DOHH2 (cell line): ENCODE results near the gene CCDC78.

Source experiments
- H3F3A ChIP-seq: fragments of 200-600 bp; sonication (generic), shearing (Covaris generic); 2 replicates; pipeline ENCODE4 v1.6.0; 2016; ENCODE audit warnings: antibody characterized with exemption, mild to moderate bottlenecking; ENCODE audit not compliant: control insufficient read depth, insufficient read depth
- H3K27ac ChIP-seq: fragments of 200-600 bp; sonication (generic); 2 replicates; pipeline ENCODE4 v1.5.1; 2014; ENCODE audit warnings: low read depth, mild to moderate bottlenecking, low read length, moderate library complexity
- H3K27me3 ChIP-seq: fragments of 200-600 bp; sonication (generic); 2 replicates; pipeline ENCODE4 v1.6.1; 2014; ENCODE audit warnings: mild to moderate bottlenecking, low read length, mixed read lengths; ENCODE audit not compliant: control insufficient read depth
- H3K36me3 ChIP-seq: fragments of 200-600 bp; sonication (generic); 2 replicates; pipeline ENCODE4 v1.6.1; 2014; ENCODE audit warnings: mild to moderate bottlenecking, low read length, moderate library complexity, mixed read lengths; ENCODE audit not compliant: control insufficient read depth
- H3K4me1 ChIP-seq: fragments of 200-600 bp; sonication (generic); 2 replicates; pipeline ENCODE4 v1.6.1; 2014; ENCODE audit warnings: mild to moderate bottlenecking, low read length, mixed read lengths; ENCODE audit not compliant: control insufficient read depth
- H3K4me2 ChIP-seq: fragments of 200-600 bp; sonication (generic); 2 replicates; pipeline ENCODE4 v1.6.0; 2014; ENCODE audit warnings: mild to moderate bottlenecking, low read length, moderate library complexity
- H3K4me3 ChIP-seq: fragments of 200-600 bp; sonication (generic); 2 replicates; pipeline ENCODE4 v1.5.1; 2014; ENCODE audit warnings: mild to moderate bottlenecking, low read length, mixed read lengths
- H3K79me2 ChIP-seq: fragments of 200-600 bp; sonication (generic); 2 replicates; pipeline ENCODE4 v1.6.1; 2014; ENCODE audit warnings: mild to moderate bottlenecking, low read length, mixed read lengths; ENCODE audit not compliant: control insufficient read depth
- H3K9me2 ChIP-seq: fragments of 200-600 bp; sonication (generic); replicated peaks from 2 replicates; pipeline ENCODE4 v1.6.1; 2014; ENCODE audit warnings: mild to moderate bottlenecking, low read length, mixed read lengths; ENCODE audit not compliant: control insufficient read depth
- H3K9me3 ChIP-seq: fragments of 200-600 bp; sonication (generic); 2 replicates; pipeline ENCODE4 v1.6.1; 2014; ENCODE audit warnings: antibody characterized with exemption, low read length, mixed read lengths; ENCODE audit not compliant: control insufficient read depth, insufficient read depth
- H4K20me1 ChIP-seq: fragments of 200-600 bp; sonication (generic); 2 replicates; pipeline ENCODE4 v1.6.0; 2014; ENCODE audit warnings: low read depth, mild to moderate bottlenecking, antibody characterized with exemption, low read length, moderate library complexity; ENCODE audit not compliant: control insufficient read depth, insufficient read depth
- CTCF ChIP-seq: fragments of 200-600 bp; sonication (generic); IDR thresholded peaks from one replicate; pipeline ENCODE4 v1.5.1; 2014; ENCODE audit warnings: antibody characterized with exemption, mild to moderate bottlenecking, low read depth, low read length; ENCODE audit not compliant: poor library complexity, severe bottlenecking
- EZH2phosphoT487 ChIP-seq: fragments of 200-600 bp; sonication (generic); IDR thresholded peaks from 2 replicates; pipeline ENCODE4 v1.6.1; 2017; ENCODE audit warnings: borderline replicate concordance, mild to moderate bottlenecking, antibody characterized with exemption, low read length, moderate library complexity, mixed read lengths

The CCDC78 gene

GRCh38 chr16:766008-766819 is 40.0 kb upstream of the CCDC78 start:
- Histone ChIP-seq H3K4me1 (no peaks in the 10 kb centered on the region), H3F3A (no peaks in the 10 kb centered on the region), H3K27ac (no peak overlapping the region), H4K20me1 (no peaks in the 10 kb centered on the region), H3K79me2 (no peaks in the 10 kb centered on the region), H3K9me2 (no peaks in the 10 kb centered on the region), H3K36me3 (no peaks in the 10 kb centered on the region), H3K4me2 (no peak overlapping the region), H3K27me3 (no peaks in the 10 kb centered on the region), H3K4me3 (no peak overlapping the region), H3K9me3 (no peaks in the 10 kb centered on the region)
- TF ChIP-seq CTCF (no peak), EZH2phosphoT487 (no peak)

GRCh38 chr16:765488-765865 is 39.2 kb upstream of the CCDC78 start:
- Histone ChIP-seq H3K4me2 (no peak overlapping the region), H3K9me2 (no peaks in the 10 kb centered on the region), H3K36me3 (no peaks in the 10 kb centered on the region), H3K27me3 (no peaks in the 10 kb centered on the region), H3K4me3 (no peak overlapping the region), H3K27ac (no peak overlapping the region), H3K4me1 (no peaks in the 10 kb centered on the region), H3K79me2 (no peaks in the 10 kb centered on the region), H3F3A (no peaks in the 10 kb centered on the region), H3K9me3 (no peaks in the 10 kb centered on the region), H4K20me1 (no peaks in the 10 kb centered on the region)
- TF ChIP-seq EZH2phosphoT487 (no peak), CTCF (no peak)

- Histone ChIP-seq H3K36me3 (no peaks in the 10 kb centered on the region), H3K27me3 (no peaks in the 10 kb centered on the region), H4K20me1 (no peaks in the 10 kb centered on the region), H3K4me2 (no peak overlapping the region), H3F3A (no peaks in the 10 kb centered on the region), H3K79me2 (no peaks in the 10 kb centered on the region), H3K27ac (no peak overlapping the region), H3K4me1 (no peaks in the 10 kb centered on the region), H3K9me3 (no peaks in the 10 kb centered on the region), H3K9me2 (no peaks in the 10 kb centered on the region), H3K4me3 (no peak overlapping the region)
- TF ChIP-seq EZH2phosphoT487, result no peak
- no peak for TF ChIP-seq CTCF
These were observed 38.7 kb upstream of the CCDC78 start for GRCh38 chr16:764848-765487.
